Epithelial cell of esophagus (primary cell): ENCODE measurements around the gene KLHL29.
A peak's percentile ranks its signal among the peaks of the same experiment; 100 is the strongest.

Source experiments
- DNase-seq: peaks from one replicate; pipeline ENCODE4 v3.0.0; 2010; ENCODE audit warnings: low read depth
- H3K4me3 ChIP-seq: 2 replicates; pipeline ENCODE4 v1.5.1; 2011; ENCODE audit warnings: mild to moderate bottlenecking, low read length, control low read depth
- TF ChIP-seq, protein P1 (sequence below): IDR thresholded peaks from 2 replicates; pipeline ENCODE4 v1.5.1; 2011; ENCODE audit warnings: low read depth, mild to moderate bottlenecking, low read length, control low read depth, inconsistent platforms; ENCODE audit not compliant: insufficient read depth; ENCODE audit errors: missing control alignments

KLHL29 gene

DNA sequence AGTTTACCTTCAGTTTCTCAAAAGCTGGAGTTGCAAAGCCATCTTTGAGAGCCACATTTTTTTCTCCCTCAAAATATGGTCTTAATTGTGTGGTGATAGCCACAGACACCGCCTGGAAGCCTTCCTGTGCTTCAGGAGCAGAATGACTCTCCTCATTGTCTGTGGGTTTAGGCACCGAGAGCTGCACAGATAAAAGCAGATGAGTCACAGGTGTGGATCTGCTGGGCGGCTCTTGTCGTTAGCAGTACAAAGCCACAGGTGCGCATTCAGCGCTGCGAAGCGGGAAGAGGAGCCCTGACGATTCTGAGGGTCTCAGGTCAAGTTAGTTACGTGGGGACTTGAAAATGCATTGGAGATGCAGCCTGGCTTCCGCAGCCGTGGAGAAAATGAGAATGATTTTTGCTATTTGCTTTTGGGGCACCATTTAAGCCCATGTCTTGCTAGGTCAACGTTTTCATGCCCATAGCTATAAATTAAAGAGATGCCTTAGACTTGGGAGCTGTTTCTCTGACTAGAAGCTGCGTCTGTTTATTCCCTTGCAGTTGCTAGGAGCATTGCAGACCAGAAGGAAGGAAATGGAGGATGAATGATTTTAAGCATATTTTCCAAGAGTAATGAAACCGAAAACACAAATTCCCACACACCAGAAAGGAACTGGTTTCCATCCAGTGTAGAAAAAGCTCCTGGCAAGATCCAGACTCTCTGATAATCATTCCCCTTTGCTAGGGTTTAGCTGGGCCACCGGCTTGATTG, 51.5 kb downstream of the KLHL29 start:
- no peak overlapping the region for H3K4me3 ChIP-seq
- TF ChIP-seq, protein P1, sequence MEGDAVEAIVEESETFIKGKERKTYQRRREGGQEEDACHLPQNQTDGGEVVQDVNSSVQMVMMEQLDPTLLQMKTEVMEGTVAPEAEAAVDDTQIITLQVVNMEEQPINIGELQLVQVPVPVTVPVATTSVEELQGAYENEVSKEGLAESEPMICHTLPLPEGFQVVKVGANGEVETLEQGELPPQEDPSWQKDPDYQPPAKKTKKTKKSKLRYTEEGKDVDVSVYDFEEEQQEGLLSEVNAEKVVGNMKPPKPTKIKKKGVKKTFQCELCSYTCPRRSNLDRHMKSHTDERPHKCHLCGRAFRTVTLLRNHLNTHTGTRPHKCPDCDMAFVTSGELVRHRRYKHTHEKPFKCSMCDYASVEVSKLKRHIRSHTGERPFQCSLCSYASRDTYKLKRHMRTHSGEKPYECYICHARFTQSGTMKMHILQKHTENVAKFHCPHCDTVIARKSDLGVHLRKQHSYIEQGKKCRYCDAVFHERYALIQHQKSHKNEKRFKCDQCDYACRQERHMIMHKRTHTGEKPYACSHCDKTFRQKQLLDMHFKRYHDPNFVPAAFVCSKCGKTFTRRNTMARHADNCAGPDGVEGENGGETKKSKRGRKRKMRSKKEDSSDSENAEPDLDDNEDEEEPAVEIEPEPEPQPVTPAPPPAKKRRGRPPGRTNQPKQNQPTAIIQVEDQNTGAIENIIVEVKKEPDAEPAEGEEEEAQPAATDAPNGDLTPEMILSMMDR: no peak
- peak; percentile 57 for DNase-seq

- no peak for DNase-seq
- TF ChIP-seq, protein P1: no peak
These were observed 56.4 kb downstream of the KLHL29 start for GRCh38 chr2:23441414-23441813.

DNA sequence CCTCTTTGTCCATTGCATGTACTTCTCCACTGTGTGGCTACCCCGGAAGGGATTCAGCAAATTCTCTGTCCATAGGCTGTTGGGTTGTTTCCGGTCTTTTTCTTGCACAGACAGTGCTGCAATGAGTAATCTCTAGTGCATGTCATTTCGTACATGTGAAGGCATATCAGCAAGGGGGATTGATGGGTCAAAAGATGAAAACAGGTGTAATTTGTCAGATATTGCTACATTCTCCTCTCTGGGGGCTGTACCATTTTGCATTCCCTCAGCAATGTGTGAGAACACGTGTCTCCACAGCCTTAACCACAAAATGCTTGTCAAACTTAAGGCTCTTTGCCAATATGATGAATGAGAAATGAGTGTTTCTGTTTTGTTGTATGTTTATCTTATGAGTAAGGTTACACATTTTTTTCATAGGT, 60.5 kb downstream of the KLHL29 start:
- H3K4me3 ChIP-seq: no peak overlapping the region
- peak; percentile 93 for DNase-seq
- TF ChIP-seq, protein P1: no peak

More at GRCh38 chr2:23441414-23441813, 56.4 kb downstream of the KLHL29 start:
- H3K4me3 ChIP-seq: no peak overlapping the region

DNA sequence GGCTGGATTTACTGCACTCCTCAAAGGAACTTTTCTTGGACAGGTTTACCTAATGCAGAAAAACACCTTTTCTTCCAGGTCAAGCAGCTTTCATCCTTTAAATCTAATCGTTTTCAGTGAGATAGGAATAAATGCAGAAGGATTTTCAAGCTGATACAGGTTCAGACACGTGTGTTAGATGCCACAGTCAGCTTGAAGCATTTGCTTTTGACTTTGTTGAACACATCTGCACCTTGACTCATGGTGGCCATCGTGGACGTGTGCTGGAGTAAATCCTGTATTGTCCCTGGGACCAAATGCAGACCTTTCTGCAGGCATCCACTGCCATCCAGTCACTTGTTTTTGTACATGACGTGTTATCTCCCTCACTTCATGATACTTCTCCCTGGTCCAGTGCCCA, 61.9 kb downstream of the KLHL29 start:
- no peak overlapping the region for H3K4me3 ChIP-seq
- peak; percentile 64 for DNase-seq
- TF ChIP-seq, protein P1: no peak

GRCh38 chr2:23447405-23447804, 62.4 kb downstream of the KLHL29 start:
- DNase-seq: no peak
- TF ChIP-seq, protein P1: no peak
- no peak overlapping the region for H3K4me3 ChIP-seq

- TF ChIP-seq, protein P1: no peak
These were observed 63.9 kb downstream of the KLHL29 start for GRCh38 chr2:23448906-23449305.

DNA sequence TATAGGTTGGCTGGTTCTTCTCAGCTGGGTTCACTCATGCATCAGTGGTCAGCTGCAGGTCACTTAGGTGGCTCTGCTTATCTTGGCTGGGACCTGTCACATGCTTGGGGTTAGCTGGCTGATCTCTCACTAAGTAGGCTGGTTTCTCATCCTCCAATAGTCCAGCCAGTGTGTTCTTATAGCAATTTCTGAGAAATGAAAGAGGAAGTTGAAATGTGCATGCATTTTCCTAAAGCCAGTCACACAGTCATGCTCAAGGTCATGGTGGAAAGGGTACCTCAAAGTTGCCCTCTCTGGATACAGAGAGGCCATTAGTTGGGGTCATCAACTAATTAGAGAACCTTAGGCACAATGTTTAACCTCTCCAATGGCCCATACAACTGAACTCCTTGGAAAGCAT, 64.4 kb downstream of the KLHL29 start:
- H3K4me3 ChIP-seq: no peak overlapping the region
- DNase-seq: no peak
- TF ChIP-seq, protein P1: no peak

More at GRCh38 chr2:23448906-23449305, 63.9 kb downstream of the KLHL29 start:
- DNase-seq: no peak
- no peak overlapping the region for H3K4me3 ChIP-seq
